HFFc6 (cell line): Measurements from ENCODE around the gene TMEM260. TPM values are rescaled to one million over a fixed set of nuclear protein-coding genes. Genes with fewer than 3 reads are reported as not detected.

Experiments used
- DNase-seq: peaks from one replicate; pipeline ENCODE4 v3.0.0-alpha.2; 2018
- H3K27ac Mint-ChIP-seq: 2 replicates; pipeline ENCODE4 v1.8.0; 2020; ENCODE audit warnings: mild to moderate bottlenecking, mixed read lengths
- H3K27me3 Mint-ChIP-seq: 2 replicates; pipeline ENCODE4 v1.8.0; 2021; ENCODE audit warnings: mild to moderate bottlenecking, moderate library complexity, mixed read lengths; ENCODE audit not compliant: insufficient read depth
- H3K36me3 Mint-ChIP-seq: 2 replicates; pipeline ENCODE4 v1.8.0; 2021; ENCODE audit warnings: low read depth, mixed read lengths
- H3K4me1 Mint-ChIP-seq: 2 replicates; pipeline ENCODE4 v1.8.0; 2020; ENCODE audit warnings: low read depth, mixed read lengths
- H3K4me3 Mint-ChIP-seq: 2 replicates; pipeline ENCODE4 v1.8.0; 2020; ENCODE audit warnings: mild to moderate bottlenecking, moderate library complexity, mixed read lengths
- H3K9me3 Mint-ChIP-seq: 2 replicates; pipeline ENCODE4 v1.8.0; 2020; ENCODE audit warnings: mild to moderate bottlenecking, mixed read lengths
- long read RNA-seq: library from polyadenylated mRNA; unstranded; transcript quantifications from one replicate; pipeline ENCODE4 v2.0.0, GENCODE V29; 2019
- total RNA-seq, 6 experiments: library from RNA; stranded (reverse); fragmentation: NEBNext Ultra II Directional; extraction: Animal tissue kit (Norgen Biotek cat#: 25700); gene quantifications; 2 replicates in 1 of 6; 3 replicates in 5 of 6; pipeline ENCODE4 v1.2.3, GENCODE V29; 2021
- TF ChIP-seq, protein P1 (sequence below): fragments of 200-600 bp; sonication (generic); IDR thresholded peaks from 2 replicates; pipeline ENCODE4 v1.5.0; 2021; ENCODE audit warnings: antibody characterized with exemption, mild to moderate bottlenecking

The TMEM260 gene
- 10 to 100 TPM; 14.4 to 21.0 (median 16.3) TPM for total RNA-seq
- long read RNA-seq, full-length matches to known transcripts: 10 of 22 reads
- long read RNA-seq, partial matches to known transcripts: 7 of 22 reads
- long read RNA-seq, other reads (novel, unspliced or antisense): 5 of 22 reads

DNA sequence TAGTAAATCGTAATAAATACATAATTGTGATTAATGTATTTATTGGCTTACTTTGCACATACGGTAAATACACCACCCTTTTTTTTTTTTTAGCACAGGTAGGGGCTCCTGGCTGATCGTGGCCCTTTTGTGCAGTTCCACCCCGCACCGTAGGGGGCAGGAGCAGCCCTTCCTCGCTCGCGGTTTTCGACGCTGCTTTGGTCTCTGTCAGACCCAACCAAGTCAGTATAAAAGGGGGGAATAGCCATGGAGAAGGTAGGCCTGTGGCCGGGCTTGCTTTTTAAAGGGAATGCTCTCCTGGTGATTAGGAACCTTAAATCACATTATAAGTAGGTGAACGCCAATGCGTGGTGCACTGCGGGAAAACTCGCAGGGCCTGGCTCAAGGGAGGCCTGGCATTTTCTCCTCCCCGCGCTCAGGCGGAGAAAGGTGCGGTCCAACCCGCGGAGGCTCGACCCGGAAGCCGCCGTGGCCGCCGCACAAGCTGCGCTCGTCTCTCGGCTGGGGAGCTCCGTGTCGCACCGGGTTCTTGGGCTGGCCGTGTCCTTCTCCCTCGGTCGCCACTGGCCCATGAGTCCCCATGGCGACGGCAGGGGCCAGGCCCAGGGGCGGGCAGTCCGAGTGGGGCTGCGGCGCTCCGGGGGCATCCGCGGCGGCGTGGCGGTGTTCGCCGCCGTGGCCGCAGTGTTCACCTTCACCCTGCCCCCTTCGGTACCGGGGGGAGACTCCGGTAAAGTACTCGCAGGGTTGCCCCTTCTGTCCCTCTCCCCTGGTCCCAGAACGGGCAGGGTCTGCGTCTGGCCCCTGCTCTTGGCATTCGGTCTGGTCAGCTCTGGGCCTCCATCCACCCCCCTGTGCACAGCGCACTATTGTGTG is at the start of gene TMEM260:
Gene TMEM260 (plus strand): TSS at position 454 of the 876 bp plus-strand sequence. CDS start 117 bp downstream, at position 571.
- TF ChIP-seq, protein P1, sequence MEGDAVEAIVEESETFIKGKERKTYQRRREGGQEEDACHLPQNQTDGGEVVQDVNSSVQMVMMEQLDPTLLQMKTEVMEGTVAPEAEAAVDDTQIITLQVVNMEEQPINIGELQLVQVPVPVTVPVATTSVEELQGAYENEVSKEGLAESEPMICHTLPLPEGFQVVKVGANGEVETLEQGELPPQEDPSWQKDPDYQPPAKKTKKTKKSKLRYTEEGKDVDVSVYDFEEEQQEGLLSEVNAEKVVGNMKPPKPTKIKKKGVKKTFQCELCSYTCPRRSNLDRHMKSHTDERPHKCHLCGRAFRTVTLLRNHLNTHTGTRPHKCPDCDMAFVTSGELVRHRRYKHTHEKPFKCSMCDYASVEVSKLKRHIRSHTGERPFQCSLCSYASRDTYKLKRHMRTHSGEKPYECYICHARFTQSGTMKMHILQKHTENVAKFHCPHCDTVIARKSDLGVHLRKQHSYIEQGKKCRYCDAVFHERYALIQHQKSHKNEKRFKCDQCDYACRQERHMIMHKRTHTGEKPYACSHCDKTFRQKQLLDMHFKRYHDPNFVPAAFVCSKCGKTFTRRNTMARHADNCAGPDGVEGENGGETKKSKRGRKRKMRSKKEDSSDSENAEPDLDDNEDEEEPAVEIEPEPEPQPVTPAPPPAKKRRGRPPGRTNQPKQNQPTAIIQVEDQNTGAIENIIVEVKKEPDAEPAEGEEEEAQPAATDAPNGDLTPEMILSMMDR: peak; percentile 93
- no peaks in the 10 kb centered on the region for H3K9me3 Mint-ChIP-seq
- peak within 1 kb of the TSS; percentile 96 for H3K27ac Mint-ChIP-seq
- peak; percentile 79 for DNase-seq
- H3K27me3 Mint-ChIP-seq: no peaks in the 10 kb centered on the region; the same call in 1 of the 2 replicates
- peaks cover 15% of the 10 kb centered on the region for H3K4me1 Mint-ChIP-seq
- H3K36me3 Mint-ChIP-seq: no peaks in the 10 kb centered on the region
- peak within 1 kb of the TSS; percentile 94 for H3K4me3 Mint-ChIP-seq

- no peak overlapping the region for H3K27ac Mint-ChIP-seq
- DNase-seq: no peak
Observed at GRCh38 chr14:56532546-56532945, 47.1 kb upstream of the TMEM260 start.

DNA sequence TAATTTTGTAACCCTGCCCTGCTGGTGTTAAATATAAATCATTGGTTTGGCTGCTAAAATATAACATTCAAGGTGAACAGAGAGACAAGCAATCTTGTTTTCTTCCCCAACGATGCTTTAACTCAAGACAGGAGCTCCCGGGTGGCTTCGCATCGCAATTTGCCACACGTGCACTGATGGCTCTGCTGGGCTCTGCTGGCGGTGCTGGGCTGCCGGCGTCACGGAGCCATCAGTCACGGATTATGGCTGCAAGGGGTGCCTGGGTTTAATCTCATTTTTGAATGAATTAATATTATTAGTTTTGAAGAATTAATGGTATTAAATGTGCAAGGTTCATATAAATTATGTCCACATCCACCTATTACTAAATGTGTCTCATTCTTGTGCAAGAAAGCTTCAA is 44.9 kb upstream of the TMEM260 start:
- Mint-ChIP-seq H3K27me3 (peaks cover 7% of the 10 kb centered on the region), H3K9me3 (no peaks in the 10 kb centered on the region)

More at GRCh38 chr14:56532546-56532945, 47.1 kb upstream of the TMEM260 start:
- Mint-ChIP-seq H3K27me3 (peaks cover 9% of the 10 kb centered on the region), H3K9me3 (no peaks in the 10 kb centered on the region), H3K36me3 (no peaks in the 10 kb centered on the region), H3K4me1 (no peaks in the 10 kb centered on the region), H3K4me3 (no peak overlapping the region)
- TF ChIP-seq, protein P1: no peak

DNA sequence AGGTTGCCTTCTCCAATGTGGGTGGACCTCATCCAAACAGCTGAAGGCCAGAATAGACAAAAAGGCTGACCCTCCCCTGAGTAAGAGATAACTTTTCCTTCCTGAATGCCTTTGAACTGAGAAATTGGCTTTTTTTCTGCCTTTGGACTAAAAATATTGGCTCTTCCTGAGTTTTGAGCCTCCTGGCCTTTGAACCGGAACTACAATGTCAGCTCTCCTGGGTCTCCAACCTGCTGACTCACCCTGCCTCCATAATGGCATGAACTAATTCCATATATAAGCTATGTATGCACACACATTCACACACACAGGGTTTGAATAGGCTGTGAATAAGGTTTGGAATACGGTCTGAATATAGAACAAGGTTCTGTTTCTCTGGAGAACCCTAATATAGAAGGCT is 39.7 kb upstream of the TMEM260 start:
- H3K9me3 Mint-ChIP-seq: no peaks in the 10 kb centered on the region
- no peaks in the 10 kb centered on the region for H3K4me1 Mint-ChIP-seq
- H3K36me3 Mint-ChIP-seq: no peaks in the 10 kb centered on the region

More for the DNA sequence above, 44.9 kb upstream of the TMEM260 start:
- H3K4me3 Mint-ChIP-seq: no peak overlapping the region
- TF ChIP-seq, protein P1: no peak
- DNase-seq: no peak
- H3K4me1 Mint-ChIP-seq: no peaks in the 10 kb centered on the region
- no peaks in the 10 kb centered on the region for H3K36me3 Mint-ChIP-seq
- H3K27ac Mint-ChIP-seq: no peak overlapping the region

DNA sequence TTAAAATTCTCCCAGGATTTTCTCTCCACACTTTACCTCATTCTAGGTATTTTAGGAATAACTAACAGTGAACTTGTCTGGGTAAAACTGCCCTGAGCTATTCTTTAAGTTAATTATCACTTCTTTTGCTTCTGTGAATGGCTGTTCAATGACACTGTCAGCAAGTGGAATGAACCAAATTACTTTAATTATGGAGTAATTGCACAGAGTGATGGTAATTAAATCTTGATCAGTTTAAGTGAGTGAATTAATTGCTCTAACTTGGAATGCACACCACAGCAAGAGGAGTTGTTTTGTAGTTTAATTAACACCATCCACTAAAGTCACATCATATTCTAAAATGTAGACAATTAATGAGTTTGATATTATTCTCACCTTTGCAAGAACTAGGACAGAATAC is 36.2 kb upstream of the TMEM260 start:
- H3K27ac Mint-ChIP-seq: no peak overlapping the region
- peaks cover 3% of the 10 kb centered on the region; the same call in 1 of the 2 replicates for H3K27me3 Mint-ChIP-seq
- TF ChIP-seq, protein P1: no peak
- H3K9me3 Mint-ChIP-seq: no peaks in the 10 kb centered on the region
- H3K4me3 Mint-ChIP-seq: no peak overlapping the region
- H3K36me3 Mint-ChIP-seq: no peaks in the 10 kb centered on the region
- DNase-seq: no peak
- no peaks in the 10 kb centered on the region for H3K4me1 Mint-ChIP-seq

More for the DNA sequence above, 39.7 kb upstream of the TMEM260 start:
- Mint-ChIP-seq H3K27ac (no peak overlapping the region), H3K27me3 (peaks cover 3% of the 10 kb centered on the region; the same call in 1 of the 2 replicates), H3K4me3 (no peak overlapping the region)
- DNase-seq: no peak
- TF ChIP-seq, protein P1: no peak
